ENCODE data around the gene FLII.

FLII gene

DNA sequence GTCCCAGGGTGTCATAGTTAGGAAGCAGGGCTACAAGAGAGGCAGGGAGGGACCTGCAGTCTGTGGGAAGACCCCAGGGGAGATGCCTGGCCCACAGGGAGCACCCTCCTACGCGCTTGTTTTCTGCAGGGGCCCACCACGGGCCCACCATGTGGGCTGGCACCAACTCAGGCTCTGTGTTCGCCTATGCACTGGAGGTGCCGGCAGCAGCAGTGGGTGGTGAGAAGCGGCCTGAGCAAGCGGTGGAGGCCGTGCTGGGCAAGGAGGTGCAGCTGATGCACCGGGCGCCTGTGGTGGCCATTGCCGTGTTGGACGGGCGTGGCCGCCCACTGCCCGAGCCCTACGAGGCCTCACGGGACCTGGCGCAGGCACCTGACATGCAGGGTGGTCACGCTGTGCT lies 18.1 kb downstream of the FLII start:
- Mint-ChIP-seq H3K4me1 (peaks cover 0 to 1% of the 10 kb centered on the region in 2 donors), H3K9me3 (no peaks in the 10 kb centered on the region), H3K27me3 (no peaks in the 10 kb centered on the region), H3K27ac (no peak overlapping the region), H3K4me3 (no peak overlapping the region), H3K36me3 (peaks cover 24 to 29% of the 10 kb centered on the region in 2 donors)
- ATAC-seq (replicated peaks) = no peak
- no peak for DNase-seq

DNA sequence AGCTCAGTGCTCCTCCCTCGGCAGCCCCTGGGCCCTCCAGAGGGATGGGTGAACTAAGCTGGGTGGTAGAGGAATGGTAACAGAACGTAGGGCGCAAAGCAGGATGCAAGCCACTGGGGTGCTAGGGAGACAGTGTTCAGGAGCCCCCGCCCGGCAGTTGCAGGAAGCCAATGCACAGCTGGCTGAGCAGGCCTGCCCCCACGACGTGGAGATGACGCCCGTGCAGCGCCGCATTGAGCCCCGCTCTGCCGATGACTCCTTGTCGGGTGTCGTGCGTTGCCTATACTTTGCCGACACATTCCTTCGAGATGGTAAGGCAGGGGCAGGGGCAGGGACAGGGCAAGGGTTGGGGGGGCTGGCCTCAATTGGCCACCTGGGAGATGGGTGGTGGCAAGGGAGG lies 20.2 kb downstream of the FLII start:
- no peak for DNase-seq
- Mint-ChIP-seq H3K27ac (no peak overlapping the region), H3K27me3 (no peaks in the 10 kb centered on the region), H3K9me3 (no peaks in the 10 kb centered on the region), H3K36me3 (peaks cover 28 to 30% of the 10 kb centered on the region in 2 donors), H3K4me1 (peaks cover 0 to 1% of the 10 kb centered on the region in 2 donors), H3K4me3 (no peak overlapping the region)
- no peak for ATAC-seq (replicated peaks)

DNA sequence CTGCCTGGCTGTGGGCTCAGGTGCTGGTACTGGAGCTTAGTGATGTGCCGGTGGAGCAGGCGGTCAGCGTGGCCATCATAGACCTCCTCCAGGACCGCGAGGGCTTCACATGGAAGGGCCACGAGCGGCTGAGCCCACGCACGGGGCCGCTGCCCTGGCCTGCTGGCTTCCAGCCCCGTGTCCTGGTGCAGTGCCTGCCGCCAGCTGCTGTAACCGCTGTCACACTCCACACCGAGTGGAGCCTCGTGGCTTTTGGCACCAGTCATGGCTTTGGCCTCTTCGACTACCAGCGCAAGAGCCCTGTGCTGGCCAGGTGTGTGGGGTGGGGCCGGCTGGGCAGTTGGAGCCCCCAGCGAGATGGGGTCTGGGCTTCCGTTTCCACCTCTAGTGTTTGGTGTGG lies 21.1 kb downstream of the FLII start:
- Mint-ChIP-seq H3K27ac (no peak overlapping the region), H3K9me3 (no peaks in the 10 kb centered on the region), H3K4me3 (no peak overlapping the region), H3K27me3 (no peaks in the 10 kb centered on the region), H3K4me1 (peaks cover 0 to 1% of the 10 kb centered on the region in 2 donors), H3K36me3 (peaks cover 26 to 30% of the 10 kb centered on the region in 2 donors)
- ATAC-seq (replicated peaks) = no peak
- DNase-seq = no peak

DNA sequence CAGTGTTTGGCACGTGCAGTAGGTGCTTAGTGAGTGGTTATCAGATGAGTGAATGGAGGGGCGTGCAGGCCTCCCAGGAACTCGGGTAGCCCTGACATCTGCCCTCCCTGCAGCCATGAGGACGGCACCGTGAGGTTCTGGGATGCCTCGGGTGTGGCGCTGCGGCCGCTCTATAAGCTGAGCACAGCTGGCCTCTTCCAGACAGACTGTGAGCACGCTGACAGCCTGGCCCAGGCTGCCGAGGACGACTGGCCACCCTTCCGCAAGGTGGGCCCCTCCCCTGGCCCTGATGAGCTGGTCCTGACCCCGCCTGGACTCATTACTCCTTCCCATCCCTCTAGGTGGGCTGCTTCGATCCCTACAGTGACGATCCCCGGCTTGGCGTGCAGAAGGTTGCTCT lies 22.0 kb downstream of the FLII start:
- no peak for ATAC-seq (replicated peaks)
- Mint-ChIP-seq H3K27ac (no peak overlapping the region), H3K9me3 (no peaks in the 10 kb centered on the region), H3K27me3 (no peaks in the 10 kb centered on the region), H3K4me3 (no peak overlapping the region), H3K36me3 (peaks cover 24 to 30% of the 10 kb centered on the region in 2 donors), H3K4me1 (peaks cover 0 to 1% of the 10 kb centered on the region in 2 donors)
- no peak for DNase-seq

DNA sequence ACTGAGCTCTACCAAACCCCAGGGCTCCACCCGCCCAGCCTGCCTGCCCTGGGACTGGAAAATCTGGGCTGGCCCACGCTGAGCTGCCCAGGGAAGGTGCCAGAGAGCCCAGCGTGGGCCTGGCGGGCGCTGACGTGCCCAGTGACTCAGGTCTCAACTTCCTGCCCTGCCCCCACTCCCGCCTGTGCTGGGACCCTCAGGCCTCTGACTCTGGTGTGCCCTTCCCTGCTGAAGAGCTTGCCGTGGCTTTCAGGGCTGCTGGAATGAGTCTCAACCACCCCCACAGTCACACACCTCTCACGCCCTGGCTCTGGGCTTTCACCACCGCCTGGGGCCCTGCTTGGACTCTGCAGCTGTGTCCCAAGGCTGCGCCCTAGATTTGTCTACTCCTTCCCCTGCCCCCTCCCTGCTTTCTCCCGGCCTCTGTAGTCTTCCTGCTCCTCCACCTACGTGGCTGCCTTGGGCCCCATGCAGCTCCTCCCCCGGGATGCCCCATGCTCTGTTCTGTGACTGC lies 22.7 kb downstream of the FLII start:
- ATAC-seq (replicated peaks) (no peak), DNase-seq (no peak)
- H3K27ac Mint-ChIP-seq = peak overlapping the region; percentile 34
- H3K27me3 Mint-ChIP-seq = no peaks in the 10 kb centered on the region
- no peaks in the 10 kb centered on the region for H3K9me3 Mint-ChIP-seq
- H3K4me3 Mint-ChIP-seq = no peak overlapping the region
- H3K4me1 Mint-ChIP-seq = peaks cover 0 to 1% of the 10 kb centered on the region in 2 donors
- H3K36me3 Mint-ChIP-seq = peaks cover 21 to 30% of the 10 kb centered on the region in 2 donors

DNA sequence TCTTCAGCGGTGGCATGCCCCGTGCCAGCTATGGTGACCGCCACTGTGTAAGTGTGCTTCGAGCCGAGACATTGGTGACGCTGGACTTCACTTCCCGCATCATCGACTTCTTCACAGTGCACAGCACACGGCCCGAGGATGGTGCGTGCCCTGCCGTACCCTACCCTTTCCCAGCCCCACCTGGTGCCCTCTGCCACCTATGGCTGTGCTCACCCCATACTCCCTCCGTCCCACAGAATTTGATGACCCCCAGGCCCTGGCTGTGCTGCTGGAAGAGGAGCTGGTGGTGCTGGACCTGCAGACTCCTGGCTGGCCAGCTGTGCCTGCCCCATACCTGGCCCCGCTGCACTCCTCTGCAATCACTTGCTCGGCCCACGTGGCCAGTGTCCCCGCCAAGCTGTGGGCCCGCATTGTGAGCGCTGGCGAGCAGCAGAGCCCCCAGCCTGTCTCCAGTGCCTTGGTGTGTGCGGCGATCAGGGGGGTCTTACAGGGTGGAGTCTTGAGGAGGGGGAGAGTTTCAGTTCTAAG lies 23.6 kb downstream of the FLII start:
- ATAC-seq (replicated peaks) = no peak
- H3K4me3 Mint-ChIP-seq = no peak overlapping the region
- DNase-seq = no peak
- H3K9me3 Mint-ChIP-seq = no peaks in the 10 kb centered on the region
- peaks cover 20 to 30% of the 10 kb centered on the region in 2 donors for H3K36me3 Mint-ChIP-seq
- H3K27ac Mint-ChIP-seq = no peak overlapping the region
- no peaks in the 10 kb centered on the region for H3K27me3 Mint-ChIP-seq
- H3K4me1 Mint-ChIP-seq = peaks cover 0 to under 1% of the 10 kb centered on the region in 2 donors

DNA sequence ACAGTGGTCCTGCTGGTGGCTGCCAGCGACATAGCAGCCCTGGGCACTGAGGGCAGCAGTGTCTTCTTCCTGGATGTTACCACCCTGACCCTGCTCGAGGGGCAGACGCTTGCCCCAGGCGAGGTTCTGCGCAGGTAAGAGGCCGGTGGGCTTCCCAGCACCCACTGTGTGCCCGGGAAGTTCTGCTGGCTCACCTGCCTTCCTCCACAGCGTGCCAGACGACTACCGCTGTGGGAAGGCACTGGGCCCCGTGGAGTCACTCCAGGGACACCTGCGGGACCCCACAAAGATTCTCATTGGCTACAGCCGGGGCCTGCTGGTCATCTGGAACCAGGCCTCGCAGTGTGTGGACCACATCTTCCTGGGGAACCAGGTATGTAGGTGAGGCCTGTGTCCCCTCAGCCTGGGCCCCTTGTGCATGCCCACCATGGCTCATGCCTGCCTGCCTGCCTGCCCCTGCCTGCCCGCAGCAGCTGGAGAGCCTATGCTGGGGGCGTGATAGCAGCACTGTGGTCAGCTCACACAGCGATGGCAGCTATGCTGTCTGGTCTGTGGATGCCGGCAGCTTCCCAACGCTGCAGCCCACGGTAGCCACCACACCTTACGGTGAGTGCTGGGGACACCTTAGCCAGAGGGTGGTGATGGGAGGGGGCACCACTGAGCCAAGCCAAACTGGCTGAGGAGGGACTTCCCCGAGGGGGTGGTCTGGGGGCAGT lies 24.6 kb downstream of the FLII start:
- Mint-ChIP-seq H3K27me3 (no peaks in the 10 kb centered on the region), H3K9me3 (no peaks in the 10 kb centered on the region), H3K4me1 (no peaks in the 10 kb centered on the region), H3K36me3 (peaks cover 17 to 25% of the 10 kb centered on the region in 2 donors), H3K4me3 (no peak overlapping the region), H3K27ac (no peak overlapping the region)
- ATAC-seq (replicated peaks) (no peak), DNase-seq (no peak)

DNA sequence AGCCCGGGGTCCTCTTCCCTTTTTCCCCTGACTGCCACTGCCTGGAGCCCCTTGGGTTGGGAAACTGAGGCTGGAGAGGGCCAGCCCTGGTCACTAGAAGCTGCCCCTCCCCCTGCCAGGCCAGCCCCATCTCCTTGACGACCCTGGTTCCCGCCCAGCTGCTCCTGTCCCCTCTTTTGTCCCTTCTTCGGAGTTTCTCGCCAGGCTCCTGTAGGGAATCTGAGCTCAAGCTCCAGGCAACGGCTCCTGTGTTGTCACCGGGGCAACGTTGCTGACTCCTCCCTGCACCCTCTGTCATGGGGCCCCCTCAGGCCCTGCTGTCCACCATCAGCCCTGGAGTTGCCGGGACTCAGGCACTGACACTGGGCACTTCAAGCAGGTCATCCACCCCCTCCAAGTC lies 27.4 kb downstream of the FLII start:
- no peak for ATAC-seq (replicated peaks)
- no peak overlapping the region for H3K4me3 Mint-ChIP-seq
- H3K27me3 Mint-ChIP-seq = no peaks in the 10 kb centered on the region
- no peak for DNase-seq
- no peak overlapping the region for H3K27ac Mint-ChIP-seq
- H3K9me3 Mint-ChIP-seq = no peaks in the 10 kb centered on the region
- peaks cover 4 to 19% of the 10 kb centered on the region in 2 donors for H3K4me1 Mint-ChIP-seq
- H3K36me3 Mint-ChIP-seq = peaks cover 12 to 15% of the 10 kb centered on the region in 2 donors

DNA sequence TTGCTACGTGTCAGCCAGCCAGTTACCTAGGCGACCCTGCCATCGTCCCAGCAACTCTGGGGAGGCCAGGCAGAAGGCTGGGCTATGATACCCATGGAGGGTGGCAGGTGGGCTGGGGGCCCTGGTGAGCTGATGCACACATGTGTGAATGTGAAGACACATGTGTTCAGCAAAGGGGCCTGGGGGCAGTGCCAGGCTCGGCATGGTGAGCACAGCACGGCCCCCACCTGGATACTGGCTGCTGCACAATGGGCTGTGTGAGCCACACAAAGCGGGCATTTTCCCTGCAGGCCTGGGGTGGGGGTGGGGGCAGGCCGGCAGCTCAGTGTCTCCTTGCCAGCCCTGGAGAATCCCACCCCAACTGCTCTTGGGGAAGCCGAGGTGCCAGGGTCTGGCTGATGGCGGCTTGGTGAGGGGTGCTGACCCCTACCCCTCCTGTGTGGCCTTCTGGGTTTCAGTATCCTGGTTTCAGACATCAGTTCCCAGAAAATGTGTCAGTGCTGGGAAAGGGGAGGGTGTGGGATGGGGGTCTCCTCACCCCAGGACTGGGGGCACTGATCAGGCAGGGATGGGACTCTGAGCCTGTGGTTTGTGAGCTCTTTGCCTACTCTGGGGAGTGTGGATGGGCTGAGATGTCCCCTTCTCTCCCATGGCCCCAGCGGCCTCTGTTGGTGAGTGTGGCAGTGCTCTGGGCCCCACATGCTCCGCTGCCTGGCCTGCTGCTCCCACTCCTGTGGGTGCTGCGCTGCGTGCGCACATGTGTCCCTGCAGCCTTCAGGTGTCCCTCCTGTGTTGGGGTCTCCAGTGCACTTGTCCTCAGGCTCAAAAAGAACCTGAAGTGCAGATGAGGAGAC lies 28.0 kb downstream of the FLII start:
- Mint-ChIP-seq H3K4me3 (no peak overlapping the region), H3K27ac (no peak overlapping the region), H3K27me3 (no peaks in the 10 kb centered on the region), H3K36me3 (peaks cover 9 to 11% of the 10 kb centered on the region in 2 donors), H3K9me3 (no peaks in the 10 kb centered on the region), H3K4me1 (peaks cover 7 to 23% of the 10 kb centered on the region in 2 donors)
- DNase-seq = no peak
- ATAC-seq (replicated peaks) = no peak

DNA sequence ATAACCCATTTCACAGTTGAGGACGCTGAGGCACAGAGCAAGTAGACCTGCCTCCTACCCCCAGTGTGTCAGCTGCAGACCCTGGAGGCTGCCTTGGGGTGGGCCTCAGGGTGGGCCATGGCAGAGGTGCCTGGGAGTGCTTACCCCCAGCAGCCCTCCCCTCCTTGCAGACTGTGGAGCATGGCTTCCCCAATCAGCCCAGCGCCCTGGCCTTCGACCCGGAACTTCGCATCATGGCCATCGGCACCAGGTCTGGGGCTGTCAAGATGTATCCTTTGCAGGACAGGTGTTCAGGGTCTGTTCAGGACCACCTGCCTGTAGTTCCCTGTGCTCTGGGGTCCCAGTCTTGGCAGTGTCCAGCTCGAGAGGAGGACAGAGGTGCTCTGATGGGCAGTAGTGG lies 28.8 kb downstream of the FLII start:
- Mint-ChIP-seq H3K27ac (no peak overlapping the region), H3K27me3 (no peaks in the 10 kb centered on the region), H3K9me3 (no peaks in the 10 kb centered on the region), H3K4me3 (no peak overlapping the region), H3K4me1 (peaks cover 10 to 23% of the 10 kb centered on the region in 2 donors), H3K36me3 (peaks cover 6 to 7% of the 10 kb centered on the region in 2 donors)
- no peak for ATAC-seq (replicated peaks)
- DNase-seq = no peak

DNA sequence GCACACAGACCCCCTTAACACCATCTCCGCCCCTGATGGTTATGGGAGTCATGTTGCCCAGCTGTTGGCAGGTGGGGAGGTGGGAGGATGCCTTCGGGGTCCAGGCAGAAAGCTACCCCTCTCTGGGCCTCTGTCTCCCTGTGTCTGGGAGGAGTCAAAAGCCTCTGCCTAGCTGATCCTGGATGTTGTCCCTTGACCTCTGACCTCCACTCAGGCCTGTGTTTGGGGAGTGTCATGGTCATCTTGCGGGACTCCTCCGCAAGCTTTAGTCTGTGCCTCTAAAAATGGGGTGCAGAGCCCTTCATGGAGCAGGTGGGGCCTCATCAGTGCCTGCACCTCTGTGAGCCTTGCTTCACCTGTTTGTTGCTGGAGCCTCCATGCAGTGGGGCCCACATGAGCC lies 29.3 kb downstream of the FLII start:
- ATAC-seq (replicated peaks) = no peak
- Mint-ChIP-seq H3K4me3 (no peak overlapping the region), H3K27me3 (no peaks in the 10 kb centered on the region), H3K36me3 (peaks cover 2 to 3% of the 10 kb centered on the region in 2 donors), H3K9me3 (no peaks in the 10 kb centered on the region), H3K4me1 (peaks cover 11 to 23% of the 10 kb centered on the region in 2 donors), H3K27ac (no peak overlapping the region)
- DNase-seq = no peak

DNA sequence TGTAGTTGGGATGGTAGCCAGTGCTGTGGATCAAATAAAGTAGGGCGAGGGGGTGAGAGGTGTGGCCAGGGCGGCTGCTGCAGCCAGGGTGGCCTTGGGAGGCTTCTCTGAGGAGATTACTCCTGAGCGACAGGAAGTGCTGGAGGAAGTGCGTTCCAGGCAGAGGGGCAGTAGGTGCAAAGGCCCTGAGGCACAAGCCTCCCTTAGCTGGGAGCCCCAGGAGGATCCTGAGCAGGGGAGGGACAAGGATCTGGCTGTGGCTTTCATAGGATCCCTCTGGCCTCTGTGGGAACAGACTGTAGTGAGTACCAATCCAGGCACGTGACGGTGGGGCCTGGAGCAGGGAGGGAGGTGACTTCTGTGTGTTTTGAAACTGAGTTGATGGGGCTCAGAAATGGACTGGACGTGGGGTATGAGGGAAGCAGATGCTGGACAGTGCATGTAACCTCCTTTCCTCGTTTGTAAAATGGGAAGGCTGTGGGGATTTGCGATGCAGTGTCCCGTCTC lies 30.3 kb downstream of the FLII start:
- no peak overlapping the region for H3K27ac Mint-ChIP-seq
- H3K9me3 Mint-ChIP-seq = no peaks in the 10 kb centered on the region
- ATAC-seq (replicated peaks) (no peak), DNase-seq (no peak)
- peaks cover 0 to 3% of the 10 kb centered on the region in 2 donors for H3K36me3 Mint-ChIP-seq
- no peak overlapping the region for H3K4me3 Mint-ChIP-seq
- peaks cover 11 to 23% of the 10 kb centered on the region in 2 donors for H3K4me1 Mint-ChIP-seq
- no peaks in the 10 kb centered on the region for H3K27me3 Mint-ChIP-seq

DNA sequence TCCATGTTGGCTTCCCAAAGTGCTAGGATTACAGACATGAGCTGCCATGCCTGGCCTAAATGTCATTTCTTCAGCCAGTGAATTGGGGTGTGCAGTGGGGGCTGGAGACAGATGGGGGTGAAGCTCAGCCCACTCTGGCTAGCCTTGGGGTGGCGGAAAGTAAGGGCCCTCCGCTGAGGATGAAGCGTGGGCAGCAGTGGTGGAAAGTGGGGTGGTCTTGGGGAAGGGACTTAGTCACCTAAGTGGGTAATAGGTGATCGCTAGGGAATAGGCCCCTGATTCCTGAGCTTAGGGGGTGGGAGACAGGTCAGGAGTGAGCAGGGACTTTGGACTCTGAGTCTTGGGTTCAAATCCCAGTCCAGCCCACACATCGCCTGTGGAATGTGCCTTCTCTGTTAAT lies 30.9 kb downstream of the FLII start:
- DNase-seq = no peak
- Mint-ChIP-seq H3K27me3 (no peaks in the 10 kb centered on the region), H3K36me3 (peaks cover 0 to 3% of the 10 kb centered on the region in 2 donors), H3K27ac (no peak overlapping the region), H3K4me1 (peaks cover 11 to 23% of the 10 kb centered on the region in 2 donors), H3K4me3 (no peak overlapping the region), H3K9me3 (no peaks in the 10 kb centered on the region)
- ATAC-seq (replicated peaks) = no peak

DNA sequence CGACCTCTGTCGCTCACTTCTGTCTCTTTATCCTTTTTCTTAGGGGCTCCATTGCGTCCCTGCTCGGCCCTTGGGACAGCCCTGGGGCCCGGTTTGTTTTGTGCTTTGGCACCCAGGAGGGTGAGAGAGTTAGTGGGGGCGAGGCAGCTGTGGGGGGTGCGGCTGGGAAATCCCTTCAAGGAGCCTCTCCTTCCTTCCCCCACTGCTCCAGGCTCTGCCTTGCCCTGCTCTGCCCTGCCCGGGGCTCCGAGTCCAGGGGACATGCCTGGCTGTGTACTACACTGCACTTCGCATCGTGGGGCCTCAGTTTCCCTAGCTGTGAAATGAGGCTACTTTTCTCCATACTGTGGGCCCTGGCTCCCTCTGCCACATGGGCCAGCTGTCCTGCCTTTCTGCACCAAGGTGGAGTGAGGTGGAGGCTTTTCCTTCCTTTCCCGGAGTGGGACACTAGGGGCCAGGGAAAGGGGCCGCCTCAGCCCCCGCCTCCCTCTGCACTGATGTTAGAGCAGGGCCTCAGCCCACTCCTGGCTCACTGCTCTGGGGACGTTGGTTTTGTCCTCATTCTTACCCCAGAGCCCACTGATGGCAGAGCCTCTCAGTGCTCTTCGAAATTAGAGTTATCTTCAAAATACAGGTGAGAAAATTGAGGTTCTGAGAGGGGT lies 32.1 kb downstream of the FLII start:
- Mint-ChIP-seq H3K9me3 (no peaks in the 10 kb centered on the region), H3K27me3 (no peaks in the 10 kb centered on the region), H3K4me1 (peaks cover 11 to 23% of the 10 kb centered on the region in 2 donors), H3K4me3 (peak overlapping the region; percentile 87 to 89), H3K27ac (peak overlapping the region; percentile 57), H3K36me3 (peaks cover 0 to 3% of the 10 kb centered on the region in 2 donors)
- no peak for ATAC-seq (replicated peaks)
- DNase-seq = no peak

Measured in stimulated activated naive B cell treated with anti-CD40 and anti-IgM and Interleukin-4, amounts not matched to agents 10 μg/mL and 1 μg/mL and 100 μg/mL, for 72 hours (primary cell).